HG03575 (cell line): ENCODE results near the gene CBLN4.

ENCODE experiments used
- ATAC-seq: cut with Tn5 transposase; IDR thresholded peaks from one replicate; pipeline ENCODE4 v1.9.1; 2021; ENCODE audit not compliant: unreplicated experiment, insufficient number of reproducible peaks, low FRiP score; ENCODE audit errors: extremely low read depth

Gene CBLN4

GRCh38 chr20:56005389-56005715 is at the start of gene CBLN4:
TSS of gene CBLN4 (minus strand) at chr20:56005519. CDS start at chr20:56004171, 1,348 bp downstream.
- ATAC-seq: no peak

GRCh38 chr20:56043227-56043626 is 37.9 kb upstream of the CBLN4 start:
- ATAC-seq: no peak

GRCh38 chr20:56032251-56032650 is 26.9 kb upstream of the CBLN4 start:
- ATAC-seq: no peak

GRCh38 chr20:56018716-56019115 is 13.4 kb upstream of the CBLN4 start:
- no peak for ATAC-seq

GRCh38 chr20:56018194-56018593 is 12.9 kb upstream of the CBLN4 start:
- ATAC-seq: no peak

GRCh38 chr20:56017560-56017959 is 12.2 kb upstream of the CBLN4 start:
- no peak for ATAC-seq

GRCh38 chr20:56014998-56015397 is 9.7 kb upstream of the CBLN4 start:
- no peak for ATAC-seq

- ATAC-seq: no peak
Observed at GRCh38 chr20:56014151-56014550, 8.8 kb upstream of the CBLN4 start.

GRCh38 chr20:56004611-56005388 is 519 bp downstream of the CBLN4 start:
- no peak for ATAC-seq

- ATAC-seq: no peak
Observed at GRCh38 chr20:56004007-56004406, 1.3 kb downstream of the CBLN4 start.

- no peak for ATAC-seq
Observed at GRCh38 chr20:56002908-56003800, 2.2 kb downstream of the CBLN4 start.

- no peak for ATAC-seq
Observed at GRCh38 chr20:56001890-56002289, 3.4 kb downstream of the CBLN4 start.

- no peak for ATAC-seq
Observed at GRCh38 chr20:56001106-56001785, 4.1 kb downstream of the CBLN4 start.

GRCh38 chr20:55978550-55978949 is 26.8 kb downstream of the CBLN4 start:
- ATAC-seq: no peak

- ATAC-seq: no peak
Observed at GRCh38 chr20:55977690-55978459, 27.4 kb downstream of the CBLN4 start.

- no peak for ATAC-seq
Observed at GRCh38 chr20:55974491-55975202, 30.7 kb downstream of the CBLN4 start.

GRCh38 chr20:55964790-55965189 is 40.5 kb downstream of the CBLN4 start:
- no peak for ATAC-seq
